SK-N-MC (cell line): ENCODE results near the gene CD93.

Experiments used
- EZH2 ChIP-seq: fragments of 200-600 bp; sonication (generic); IDR thresholded peaks from one replicate; pipeline ENCODE4 v1.6.1; 2017; ENCODE audit warnings: antibody characterized with exemption
- POLR2AphosphoS5 ChIP-seq: IDR thresholded peaks from 2 replicates; pipeline ENCODE4 v1.6.1; 2012; ENCODE audit warnings: mild to moderate bottlenecking, low read depth, low read length, borderline replicate concordance

- TF ChIP-seq EZH2: no peak
- no peak for TF ChIP-seq POLR2AphosphoS5
Measured at GRCh38 chr20:23122321-23122720, 36.2 kb upstream of the CD93 start.
